ENCODE measurements around the gene CST7. TPM values are rescaled to one million over a fixed set of nuclear protein-coding genes. Genes with fewer than 3 reads are reported as not detected.

Gene CST7
- polyA plus RNA-seq, 1 of the 3 experiments (the other 2 are of a cell fraction): 0.07 TPM

DNA sequence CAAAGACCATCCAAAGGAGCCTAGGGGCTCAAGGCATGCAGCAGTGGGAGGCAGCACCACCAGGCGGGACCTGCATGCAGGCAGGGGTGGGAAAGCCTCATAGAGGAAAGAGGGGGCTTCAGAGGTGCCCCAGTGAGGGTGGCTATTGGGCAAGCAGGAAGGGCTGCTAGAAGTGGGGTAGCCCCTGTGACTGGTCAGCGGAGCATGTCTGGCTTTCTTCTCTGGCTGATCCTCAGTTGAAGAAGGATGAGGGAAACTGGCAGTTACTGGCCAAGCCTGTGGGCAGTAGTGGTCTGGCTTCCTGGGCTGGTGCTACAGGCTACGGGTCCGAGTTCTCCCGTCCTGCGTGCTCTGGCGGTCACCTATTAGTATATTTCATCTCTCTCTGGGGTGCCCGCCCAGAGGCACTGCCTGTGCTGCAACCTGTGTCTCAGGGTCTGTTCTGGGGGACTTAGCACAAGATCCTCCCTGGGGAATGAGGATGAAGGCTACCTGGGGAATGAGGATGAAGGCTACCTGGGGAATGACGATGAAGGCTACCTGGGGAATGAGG is 35.9 kb upstream of the CST7 start:
- Histone ChIP-seq H2AFZ (ENCODE audit: low read depth) (no peak overlapping the region), H3K9me2 (no peaks in the 10 kb centered on the region), H3K27me3 (ENCODE audit: insufficient read depth) (no peaks in the 10 kb centered on the region), H3K9ac (no peak overlapping the region), H3K79me2 (ENCODE audit: insufficient read depth) (no peaks in the 10 kb centered on the region), H3K4me3 (ENCODE audit: low read depth in 2 of 2, low read length in 1 of 2) (no peak overlapping the region), H3K4me2 (no peak overlapping the region), H3K4me1 (ENCODE audit: control insufficient read depth in 1 of 2, insufficient read depth in 2 of 2, low read depth in 1 of 2, low read length in 1 of 2) (no peaks in the 10 kb centered on the region), H3K36me3 (replicated peaks in 1 of 2; ENCODE audit: control insufficient read depth in 1 of 2, insufficient read depth in 2 of 2, low read length in 1 of 2) (no peaks in the 10 kb centered on the region), H3K9me3 (no peaks in the 10 kb centered on the region), H4K20me1 (ENCODE audit: insufficient read depth) (no peaks in the 10 kb centered on the region), H3K27ac (ENCODE audit: low read depth in 2 of 2, low read length in 1 of 2) (no peak overlapping the region), H3F3A (replicated peaks; ENCODE audit: insufficient read depth) (no peaks in the 10 kb centered on the region)
- CTCF ChIA-PET: no interaction called here
- POLR2A ChIA-PET: no interaction called here
- TF ChIP-seq RFX5 (IDR thresholded peaks at IDR 0.05; ENCODE audit: low read length) (no peak), MEF2A (IDR thresholded peaks at IDR 0.05; ENCODE audit: borderline replicate concordance, low read depth) (no peak), SMC3 (IDR thresholded peaks at IDR 0.05; ENCODE audit: low read depth, low read length) (no peak), RAD21 (IDR thresholded peaks at IDR 0.05; ENCODE audit: low read length) (no peak), SIN3A (IDR thresholded peaks at IDR 0.05; ENCODE audit: borderline replicate concordance, low read depth, low read length) (no peak), PBX3 (IDR thresholded peaks at IDR 0.05) (no peak), USF2 (IDR thresholded peaks at IDR 0.05; ENCODE audit: borderline replicate concordance, low read depth, low read length) (no peak), MAX (IDR thresholded peaks at IDR 0.05; ENCODE audit: low read depth) (no peak), FOXM1 (IDR thresholded peaks at IDR 0.05; ENCODE audit: low read depth) (no peak), TCF12 (IDR thresholded peaks at IDR 0.05) (no peak), NRF1 (IDR thresholded peaks at IDR 0.05; ENCODE audit: low read depth, low read length) (no peak)
- no peak for DNase-seq
- WGBS (ENCODE audit: low lambda C conversion rate): 39% methylated on average over 9 of the region's 9 CpGs

GRCh38 chr20:24914388-24915241 is 34.5 kb upstream of the CST7 start:
- CTCF ChIA-PET: interaction anchor here (1.0 to 3.7 kb wide), 4 partner anchors 130 to 977 kb away, joined by 4 to 16 read pairs (median 6); no protein-coding TSS in a partner anchor
- no peak for TF ChIP-seq PBX3 (IDR thresholded peaks at IDR 0.05)
- no peak for TF ChIP-seq FOXM1 (IDR thresholded peaks at IDR 0.05; ENCODE audit: low read depth)
- no peak for TF ChIP-seq TCF12 (IDR thresholded peaks at IDR 0.05)
- TF ChIP-seq RAD21 (IDR thresholded peaks at IDR 0.05; ENCODE audit: low read length): no peak
- TF ChIP-seq, protein P1, sequence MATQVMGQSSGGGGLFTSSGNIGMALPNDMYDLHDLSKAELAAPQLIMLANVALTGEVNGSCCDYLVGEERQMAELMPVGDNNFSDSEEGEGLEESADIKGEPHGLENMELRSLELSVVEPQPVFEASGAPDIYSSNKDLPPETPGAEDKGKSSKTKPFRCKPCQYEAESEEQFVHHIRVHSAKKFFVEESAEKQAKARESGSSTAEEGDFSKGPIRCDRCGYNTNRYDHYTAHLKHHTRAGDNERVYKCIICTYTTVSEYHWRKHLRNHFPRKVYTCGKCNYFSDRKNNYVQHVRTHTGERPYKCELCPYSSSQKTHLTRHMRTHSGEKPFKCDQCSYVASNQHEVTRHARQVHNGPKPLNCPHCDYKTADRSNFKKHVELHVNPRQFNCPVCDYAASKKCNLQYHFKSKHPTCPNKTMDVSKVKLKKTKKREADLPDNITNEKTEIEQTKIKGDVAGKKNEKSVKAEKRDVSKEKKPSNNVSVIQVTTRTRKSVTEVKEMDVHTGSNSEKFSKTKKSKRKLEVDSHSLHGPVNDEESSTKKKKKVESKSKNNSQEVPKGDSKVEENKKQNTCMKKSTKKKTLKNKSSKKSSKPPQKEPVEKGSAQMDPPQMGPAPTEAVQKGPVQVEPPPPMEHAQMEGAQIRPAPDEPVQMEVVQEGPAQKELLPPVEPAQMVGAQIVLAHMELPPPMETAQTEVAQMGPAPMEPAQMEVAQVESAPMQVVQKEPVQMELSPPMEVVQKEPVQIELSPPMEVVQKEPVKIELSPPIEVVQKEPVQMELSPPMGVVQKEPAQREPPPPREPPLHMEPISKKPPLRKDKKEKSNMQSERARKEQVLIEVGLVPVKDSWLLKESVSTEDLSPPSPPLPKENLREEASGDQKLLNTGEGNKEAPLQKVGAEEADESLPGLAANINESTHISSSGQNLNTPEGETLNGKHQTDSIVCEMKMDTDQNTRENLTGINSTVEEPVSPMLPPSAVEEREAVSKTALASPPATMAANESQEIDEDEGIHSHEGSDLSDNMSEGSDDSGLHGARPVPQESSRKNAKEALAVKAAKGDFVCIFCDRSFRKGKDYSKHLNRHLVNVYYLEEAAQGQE (IDR thresholded peaks at IDR 0.05; ENCODE audit: low read depth, low read length): no peak
- no peak for TF ChIP-seq GATA2 (CRISPR knock-in tag; IDR thresholded peaks at IDR 0.05)
- no peak for TF ChIP-seq TAF1 (IDR thresholded peaks at IDR 0.05; ENCODE audit: borderline replicate concordance, low read depth, low read length)
- TF ChIP-seq GABPA (IDR thresholded peaks at IDR 0.05; ENCODE audit: low read depth): no peak
- TF ChIP-seq USF1 (IDR thresholded peaks at IDR 0.05; ENCODE audit: borderline replicate concordance, low read depth): no peak

More at GRCh38 chr20:24914388-24915241, 34.5 kb upstream of the CST7 start:
- no peaks in the 10 kb centered on the region for H3K9me3 ChIP-seq
- no peaks in the 10 kb centered on the region for H3K36me3 ChIP-seq (replicated peaks in 1 of 2; ENCODE audit: control insufficient read depth in 1 of 2, insufficient read depth in 2 of 2, low read length in 1 of 2)
- no peak overlapping the region for H3K27ac ChIP-seq (ENCODE audit: low read depth in 2 of 2, low read length in 1 of 2)
- no peaks in the 10 kb centered on the region for H3F3A ChIP-seq (replicated peaks; ENCODE audit: insufficient read depth)
- no peak overlapping the region for H3K4me2 ChIP-seq
- H2AFZ ChIP-seq (ENCODE audit: low read depth): no peak overlapping the region
- H3K27me3 ChIP-seq (ENCODE audit: insufficient read depth): no peaks in the 10 kb centered on the region
- H3K4me3 ChIP-seq (ENCODE audit: low read depth in 2 of 2, low read length in 1 of 2): no peak overlapping the region
- no peak overlapping the region for H3K9ac ChIP-seq
- 37% methylated on average over 14 of the region's 14 CpGs for WGBS (ENCODE audit: low lambda C conversion rate)
- no peaks in the 10 kb centered on the region for H3K79me2 ChIP-seq (ENCODE audit: insufficient read depth)
- no peak for DNase-seq
- POLR2A ChIA-PET: no interaction called here
- H3K9me2 ChIP-seq: no peaks in the 10 kb centered on the region
- no peaks in the 10 kb centered on the region for H3K4me1 ChIP-seq (ENCODE audit: control insufficient read depth in 1 of 2, insufficient read depth in 2 of 2, low read depth in 1 of 2, low read length in 1 of 2)
- no peaks in the 10 kb centered on the region for H4K20me1 ChIP-seq (ENCODE audit: insufficient read depth)

Data from SK-N-SH (cell line).